Inflammatory macrophage treated with lipopolysaccharide for 4 hours (primary cell): ENCODE data around the gene PLXND1.

ENCODE experiments used
- DNase-seq: peaks from one replicate; pipeline ENCODE4 v3.0.0-alpha.2; 2020

The PLXND1 gene

DNA sequence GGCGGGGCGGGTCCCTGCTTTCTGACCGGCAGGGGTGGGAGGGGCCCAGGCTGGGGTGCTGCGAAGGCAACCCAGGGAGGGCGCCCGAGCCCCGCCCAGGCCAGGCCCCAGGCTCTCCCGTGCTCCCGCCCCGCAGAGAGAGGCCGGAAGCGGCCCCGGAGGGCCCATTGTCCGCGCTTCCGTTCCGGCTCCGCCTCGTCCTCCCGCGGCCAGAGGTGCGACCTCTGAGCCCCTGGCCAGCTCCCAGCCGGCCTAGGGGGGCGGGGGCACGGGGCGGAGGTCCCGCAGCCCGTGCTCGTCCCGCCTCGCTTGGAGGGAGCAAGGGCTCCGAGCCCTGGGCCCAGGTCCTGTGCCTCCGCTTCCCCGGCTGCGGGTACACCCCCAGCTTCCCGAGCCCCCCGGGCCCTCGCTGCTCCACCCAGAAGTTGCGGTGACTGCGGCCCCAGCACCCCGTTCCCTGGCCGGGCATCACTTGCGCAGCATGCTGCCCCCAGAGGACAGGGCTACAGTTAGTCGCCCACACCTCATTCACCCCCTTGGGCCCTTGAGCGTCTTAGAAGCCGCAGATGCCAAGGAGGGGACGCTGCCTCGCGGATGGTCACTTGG is 20.4 kb upstream of the PLXND1 start:
- DNase-seq: peak; percentile 93

DNA sequence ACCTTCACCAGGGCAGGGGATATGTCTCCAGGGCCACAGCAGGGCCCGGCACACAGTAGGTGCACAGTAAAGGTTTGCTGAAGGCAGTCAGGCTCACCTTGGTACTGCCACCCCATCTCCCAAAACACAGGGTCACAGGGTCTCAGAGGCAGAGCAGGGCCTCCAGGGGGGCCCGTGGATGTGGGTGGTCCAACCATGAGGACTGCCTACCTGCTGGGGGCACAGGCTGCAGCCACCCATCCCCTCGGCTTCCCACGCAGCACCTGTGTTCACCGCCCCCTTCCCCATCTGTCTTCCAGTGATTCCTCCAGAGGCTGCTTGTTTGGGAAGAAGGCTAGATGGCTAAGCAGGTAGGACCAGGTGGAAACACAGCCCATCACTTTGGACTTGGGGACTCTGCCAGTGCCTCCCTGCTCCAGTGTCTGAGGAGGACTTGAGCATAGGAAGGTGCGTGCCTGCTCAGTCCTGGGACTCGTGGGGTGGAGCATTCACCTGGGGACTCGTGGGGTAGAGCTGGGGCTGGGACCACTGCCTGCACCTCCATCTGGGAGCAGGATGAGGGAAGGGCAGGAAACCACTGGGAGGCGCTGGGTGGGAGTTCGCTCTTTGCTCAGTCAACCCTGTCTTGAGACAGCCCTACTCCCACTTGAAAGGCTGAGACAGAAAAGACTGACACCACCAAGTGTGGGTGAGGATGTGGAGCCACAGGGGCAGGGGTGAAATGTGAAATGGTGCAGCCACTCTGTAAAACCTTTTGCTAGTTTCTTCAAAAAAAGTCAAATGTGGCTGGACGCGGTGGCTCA is 18.8 kb upstream of the PLXND1 start:
- peak; percentile 70 for DNase-seq

DNA sequence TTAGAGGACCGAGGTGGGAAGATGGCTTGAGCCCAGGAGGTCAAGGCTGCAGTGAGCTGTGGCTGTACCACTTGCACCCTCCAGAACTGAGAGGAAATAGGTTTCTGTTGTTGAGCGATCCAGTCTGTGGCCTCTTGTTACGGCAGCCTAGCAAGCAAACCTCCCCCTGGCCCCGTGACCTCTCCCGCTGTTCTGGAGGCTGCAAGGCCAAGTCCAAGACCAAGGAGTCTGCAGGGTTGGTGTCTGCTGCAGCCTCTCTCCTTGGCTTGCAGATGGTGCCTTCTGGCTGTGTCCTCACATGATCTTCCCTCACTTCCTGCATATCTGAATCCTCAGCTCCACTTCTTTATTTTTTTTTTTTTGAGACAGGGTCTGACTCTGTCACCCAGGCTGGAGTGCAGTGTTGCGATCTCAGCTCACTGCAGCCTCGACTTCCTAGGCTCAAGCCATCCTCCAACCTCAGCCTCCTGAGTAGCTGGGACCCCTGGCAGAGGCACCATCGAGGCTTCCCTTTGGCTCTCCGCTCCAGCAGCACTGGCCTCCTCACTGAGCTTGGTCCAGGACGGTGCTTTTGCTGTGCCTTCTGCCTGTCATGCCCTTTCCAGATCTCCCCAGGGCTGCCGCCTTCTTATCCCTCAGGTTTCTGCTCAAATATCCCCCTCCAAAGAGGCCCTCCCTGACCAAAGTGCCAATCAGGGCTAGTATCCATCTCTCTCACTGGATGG is 18.0 kb upstream of the PLXND1 start:
- peak; percentile 65 for DNase-seq

DNA sequence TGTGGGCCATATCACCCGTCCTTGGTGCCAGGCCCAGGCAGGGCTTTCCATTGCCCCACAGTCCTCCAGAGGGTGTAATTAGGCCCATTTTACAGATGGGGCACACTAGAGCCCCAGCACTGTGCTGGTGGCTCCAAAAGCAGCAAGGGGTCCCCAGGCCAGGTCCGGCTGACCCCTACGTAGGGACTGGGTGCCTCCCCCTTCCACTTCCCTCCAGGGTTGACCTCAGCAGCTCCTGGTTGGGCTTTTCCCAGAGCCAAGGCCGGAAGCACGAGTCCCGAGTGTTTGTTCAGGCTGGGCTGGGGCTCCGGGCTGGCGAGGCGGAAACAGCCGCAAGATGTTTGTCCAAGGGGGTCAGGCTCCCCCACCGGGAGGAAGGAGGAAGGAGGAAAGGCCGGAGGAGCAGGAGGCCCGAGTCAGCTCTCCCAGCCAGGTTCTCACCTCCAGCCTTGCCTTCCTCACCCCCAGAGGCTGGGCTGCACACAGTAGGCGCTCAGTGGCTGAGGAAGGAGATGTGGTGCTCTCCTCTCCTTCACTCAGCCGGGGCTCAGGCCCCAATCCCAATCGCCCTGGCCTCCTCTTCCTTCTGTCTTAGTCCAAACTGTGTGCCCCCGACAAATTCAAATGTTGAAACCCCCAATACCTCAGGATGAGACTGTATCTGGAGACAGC is 17.1 kb upstream of the PLXND1 start:
- no peak for DNase-seq

DNA sequence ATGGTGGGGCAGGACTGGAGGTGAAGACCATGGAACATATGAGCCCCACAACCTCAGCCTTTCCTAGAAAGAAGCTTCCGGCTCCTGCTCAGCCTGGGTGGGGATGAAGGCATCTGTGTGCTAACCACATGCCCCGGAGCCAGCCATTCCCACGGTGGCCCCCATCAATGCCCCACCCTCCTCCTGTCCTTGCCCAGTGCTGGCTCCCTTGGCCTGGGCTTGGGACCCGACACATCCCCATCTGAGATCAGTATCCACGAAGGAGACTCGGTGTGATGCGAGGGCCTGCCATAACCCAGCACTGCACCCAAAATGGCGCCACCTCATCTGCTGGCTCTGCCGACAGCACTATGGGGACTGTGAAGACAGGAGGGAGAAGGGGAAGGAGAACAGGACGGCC is 16.5 kb upstream of the PLXND1 start:
- DNase-seq: no peak

DNA sequence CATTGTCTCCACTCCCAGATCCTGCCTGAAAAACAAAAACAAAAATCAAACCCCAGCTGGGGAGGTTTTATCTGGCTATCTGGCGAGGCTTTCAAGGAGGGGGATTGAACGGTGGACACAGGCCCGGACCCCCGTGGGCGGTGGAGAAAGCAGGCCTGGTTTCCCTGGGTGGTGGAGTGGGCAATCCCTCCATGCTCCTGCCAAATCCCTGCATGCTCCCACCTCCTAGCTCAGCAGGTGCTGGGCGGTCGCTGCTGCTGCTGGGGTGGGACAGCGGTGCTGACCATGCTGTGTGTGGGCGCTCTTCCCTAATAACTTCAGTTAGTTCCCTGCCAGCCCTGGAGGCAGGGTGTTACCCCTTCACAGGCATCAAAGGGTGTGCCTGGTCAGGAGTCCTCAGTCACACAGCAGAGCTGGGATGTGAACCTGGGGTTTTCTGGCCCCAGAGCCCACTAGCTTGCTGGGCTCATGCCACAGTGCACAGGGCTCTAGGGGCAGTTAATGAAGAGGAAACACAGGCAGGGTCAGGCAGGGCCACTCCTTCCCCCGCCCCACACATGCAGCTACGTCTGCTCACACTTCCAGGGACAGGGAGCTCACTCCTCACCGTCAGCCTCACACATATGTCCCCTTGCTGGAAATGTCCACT is 15.9 kb upstream of the PLXND1 start:
- DNase-seq: peak; percentile 36

DNA sequence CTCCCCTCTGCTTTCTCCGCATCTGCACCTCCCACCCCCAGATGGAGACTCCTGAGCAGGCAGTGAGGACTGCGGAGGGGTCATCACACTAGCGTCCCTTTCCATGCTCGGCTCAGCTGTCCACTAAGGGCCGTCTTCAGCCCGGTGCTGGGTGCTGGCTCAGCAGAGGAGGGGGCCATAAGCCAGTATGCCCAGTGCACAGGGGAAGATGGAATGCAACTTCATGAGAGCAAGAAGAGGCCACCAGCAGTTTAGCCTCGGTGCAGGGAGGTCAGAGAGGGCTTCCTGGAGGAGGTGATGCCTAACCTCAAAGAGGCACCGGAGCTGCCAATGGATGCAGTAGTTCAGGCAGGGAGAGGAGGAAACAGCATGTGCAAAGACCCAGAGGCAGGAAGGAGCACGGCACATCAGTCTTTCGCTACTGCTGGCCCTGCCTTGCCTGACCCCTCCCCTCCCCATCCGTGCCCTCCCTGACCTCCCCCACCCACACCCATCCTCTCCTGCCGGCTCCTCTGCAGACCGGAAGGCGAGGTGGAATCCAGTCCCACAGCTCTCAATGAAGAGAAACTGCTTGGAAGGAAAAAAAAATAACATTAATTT is 15.2 kb upstream of the PLXND1 start:
- DNase-seq: no peak

DNA sequence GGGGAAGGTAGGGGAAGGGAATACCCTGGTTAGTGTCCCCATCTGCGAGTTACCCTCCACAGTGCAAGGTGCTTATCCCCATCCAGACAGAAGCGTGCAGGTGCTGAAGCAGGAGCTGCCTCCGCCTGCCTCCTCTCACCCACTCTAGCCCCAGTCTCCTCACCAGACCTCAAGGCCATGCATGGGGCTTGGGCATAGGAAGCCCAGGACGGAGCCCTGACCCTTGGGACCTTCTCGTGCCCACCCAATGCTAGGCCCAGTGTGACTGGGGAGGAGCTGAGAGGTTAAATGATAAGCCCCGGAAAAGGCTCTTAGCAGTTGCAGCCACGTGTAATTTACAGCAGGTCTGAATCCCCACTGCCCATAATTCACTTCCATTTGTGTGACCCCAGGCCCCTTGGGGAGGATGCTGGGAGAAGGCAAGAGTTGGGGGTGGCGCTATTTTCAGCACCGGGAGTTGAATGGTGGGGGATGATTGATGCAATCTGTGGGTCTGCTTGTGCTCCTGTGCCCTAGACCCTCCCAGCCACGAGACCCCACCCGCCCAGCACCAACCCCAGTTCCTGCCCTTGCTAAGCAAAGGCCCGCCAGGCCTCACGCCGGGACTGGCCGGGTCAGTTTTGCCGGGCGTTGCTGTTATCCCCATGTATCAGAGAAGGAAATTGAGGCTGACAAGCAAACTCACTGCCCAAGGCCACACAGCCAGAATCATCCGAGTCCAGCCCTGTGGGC is 14.5 kb upstream of the PLXND1 start:
- DNase-seq: no peak

DNA sequence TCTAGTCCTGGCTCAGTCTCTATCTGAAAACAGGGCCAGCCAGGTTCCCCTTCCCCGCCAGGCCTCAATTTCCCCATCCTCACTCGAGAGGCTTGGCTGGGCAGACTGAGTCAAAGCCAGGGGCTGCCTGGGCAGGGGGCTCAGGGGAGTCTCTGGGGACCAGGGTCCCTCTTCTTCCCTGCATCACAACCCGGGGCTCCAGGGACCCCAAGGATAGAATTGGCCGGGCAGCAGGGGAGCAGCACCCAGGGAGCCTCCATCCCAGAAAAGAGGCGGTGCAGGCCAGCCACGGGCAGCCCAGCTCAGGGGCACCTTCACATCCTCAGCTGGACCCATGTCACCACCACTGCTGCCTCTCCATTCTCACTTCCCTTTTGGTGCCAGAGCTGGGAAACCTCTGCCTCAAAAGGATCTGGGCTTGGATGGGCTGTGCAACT is 13.3 kb upstream of the PLXND1 start:
- DNase-seq: peak; percentile 74

DNA sequence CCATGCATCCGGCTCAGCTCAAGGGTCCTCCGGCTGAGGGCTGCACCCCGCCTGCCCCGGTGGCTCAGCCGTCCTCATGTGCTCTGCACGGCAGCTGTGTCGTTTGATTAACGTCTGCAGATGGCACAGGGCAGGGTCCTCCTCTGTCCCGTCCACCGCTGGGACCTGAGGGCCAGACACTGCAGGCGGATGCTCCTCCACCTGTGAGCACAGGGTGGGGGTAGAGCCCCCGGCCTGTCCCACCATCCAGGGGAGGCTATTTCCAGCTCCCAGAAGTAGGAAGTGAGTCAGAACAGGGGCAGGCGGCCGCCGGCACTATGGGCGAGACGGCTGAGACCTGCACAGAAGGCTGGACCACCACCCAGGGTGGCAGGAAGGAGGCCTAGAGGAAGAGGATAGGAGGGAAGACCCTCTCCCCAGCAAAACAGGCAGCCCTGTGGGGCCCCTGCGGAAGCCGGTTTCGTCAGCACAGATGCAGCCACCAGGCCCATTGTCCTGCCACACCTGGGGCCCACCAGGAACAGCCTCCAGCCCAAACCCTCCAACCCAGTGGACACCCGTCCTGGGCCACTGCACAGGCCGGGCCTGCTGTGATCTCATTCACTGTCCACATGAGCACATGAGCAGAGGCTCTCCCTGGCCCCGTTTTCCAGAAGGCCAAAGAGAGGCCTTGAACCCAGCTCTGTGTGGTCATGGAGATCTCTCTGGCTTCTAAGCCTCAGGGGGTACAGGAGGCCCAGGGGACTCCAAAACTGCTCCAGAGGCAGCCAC is 12.6 kb upstream of the PLXND1 start:
- DNase-seq: no peak

DNA sequence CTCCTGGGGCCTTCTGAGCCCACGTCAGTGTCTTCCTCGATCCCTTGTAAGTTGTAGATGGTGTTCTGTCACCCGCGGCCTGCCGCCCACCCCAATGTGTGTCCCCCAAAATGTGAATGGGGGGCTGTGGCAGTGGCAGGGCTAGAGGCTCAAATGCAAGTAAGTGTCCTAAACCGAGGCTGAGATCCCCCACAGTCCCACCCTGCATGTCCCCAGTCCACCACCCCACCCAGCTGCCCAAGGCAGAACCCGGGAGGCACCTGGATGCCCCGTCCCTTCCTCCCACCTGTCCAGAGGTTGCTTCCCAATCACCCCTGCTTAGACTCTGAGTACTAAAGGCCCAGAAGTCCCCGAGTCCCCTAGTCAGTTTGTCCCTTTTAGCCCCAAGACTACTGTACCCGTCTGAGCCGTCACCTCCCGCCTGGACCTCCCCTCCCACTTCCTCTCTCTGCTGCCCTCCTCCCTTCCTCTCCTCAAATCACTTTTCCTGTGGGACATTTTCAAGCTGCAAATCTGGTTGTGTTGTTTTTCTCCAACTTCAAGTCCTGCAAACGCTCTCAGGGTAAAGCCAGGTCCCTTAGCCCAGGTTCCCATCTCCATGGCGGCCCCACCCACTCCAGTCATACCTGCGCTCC is 11.8 kb upstream of the PLXND1 start:
- DNase-seq: peak; percentile 42

DNA sequence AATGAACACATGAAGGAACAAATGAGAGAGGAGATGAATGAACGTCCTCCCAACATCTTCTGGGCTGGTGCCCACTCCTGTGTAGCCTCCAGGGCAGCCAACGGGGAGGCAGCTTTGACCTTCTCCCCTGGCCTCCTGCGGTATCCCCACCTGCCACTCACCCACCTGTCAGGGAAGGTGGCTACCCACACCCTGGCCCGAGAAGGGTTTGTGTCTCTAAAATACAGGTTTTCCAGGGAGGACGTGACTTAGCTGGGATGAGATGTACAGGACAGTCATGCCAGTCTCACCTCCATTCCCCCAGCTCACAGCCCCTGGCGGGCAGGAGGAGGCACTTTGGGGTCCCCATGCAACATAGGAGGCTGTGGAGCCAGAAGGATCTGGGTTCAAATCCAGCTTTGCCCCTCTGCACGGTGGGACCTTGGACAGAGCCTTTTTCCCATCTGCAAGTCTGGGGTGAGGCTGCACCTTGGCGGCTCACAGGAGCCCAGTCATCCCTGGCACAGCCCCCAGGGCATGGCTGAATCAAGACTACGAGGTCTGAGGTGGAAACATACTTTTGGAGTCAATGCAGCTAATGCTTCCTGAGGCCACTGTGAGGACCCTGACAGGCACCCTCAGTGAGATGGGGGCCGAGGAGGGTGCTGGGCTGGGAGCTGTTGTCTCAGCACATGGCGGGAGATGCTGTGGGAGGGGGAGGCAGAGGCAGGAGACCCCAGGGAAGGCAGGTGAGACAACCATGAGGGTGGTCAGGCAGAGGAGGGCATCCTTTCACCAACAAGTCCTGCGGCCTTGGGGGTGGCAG is 11.1 kb upstream of the PLXND1 start:
- DNase-seq: no peak

DNA sequence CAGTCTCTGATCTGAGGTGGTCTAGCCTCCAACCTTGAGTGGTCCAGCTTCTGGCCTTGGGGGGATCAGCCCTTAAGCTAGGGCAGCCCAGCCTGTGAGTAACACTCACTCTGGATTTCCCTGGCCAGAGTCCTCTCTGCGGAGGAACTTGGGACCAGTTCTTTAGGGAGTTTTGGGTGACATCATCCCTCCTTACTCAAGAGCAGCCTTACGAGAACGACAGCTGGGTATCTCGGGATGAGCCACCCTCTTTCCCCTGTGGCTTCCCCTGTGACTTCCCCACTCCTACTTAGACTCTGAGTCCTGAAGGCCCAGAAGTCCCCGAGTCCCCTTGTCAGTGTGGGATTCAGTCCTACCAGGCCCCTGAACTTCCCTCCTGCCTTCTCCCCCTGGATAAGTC is 10.2 kb upstream of the PLXND1 start:
- peak; percentile 98 for DNase-seq

DNA sequence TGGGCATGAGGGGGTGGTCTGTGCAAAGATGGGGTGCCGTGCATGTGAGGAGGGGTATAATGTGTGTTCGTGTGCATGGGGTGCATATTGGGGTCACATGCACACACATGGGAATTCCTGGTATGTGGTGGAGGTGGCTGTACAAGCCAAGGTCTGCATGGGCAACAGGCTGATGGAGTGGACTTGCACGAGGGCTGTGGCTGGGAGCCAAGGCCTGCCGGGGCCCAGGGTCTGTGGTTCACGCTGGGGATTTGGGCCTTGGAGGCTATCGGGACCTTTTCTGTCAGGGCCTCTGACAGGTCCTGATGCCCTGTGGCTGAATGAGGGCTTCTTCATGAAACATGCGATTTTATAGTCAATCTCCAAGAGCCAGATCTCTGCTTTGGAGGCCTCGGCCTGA is 9.8 kb upstream of the PLXND1 start:
- no peak for DNase-seq

DNA sequence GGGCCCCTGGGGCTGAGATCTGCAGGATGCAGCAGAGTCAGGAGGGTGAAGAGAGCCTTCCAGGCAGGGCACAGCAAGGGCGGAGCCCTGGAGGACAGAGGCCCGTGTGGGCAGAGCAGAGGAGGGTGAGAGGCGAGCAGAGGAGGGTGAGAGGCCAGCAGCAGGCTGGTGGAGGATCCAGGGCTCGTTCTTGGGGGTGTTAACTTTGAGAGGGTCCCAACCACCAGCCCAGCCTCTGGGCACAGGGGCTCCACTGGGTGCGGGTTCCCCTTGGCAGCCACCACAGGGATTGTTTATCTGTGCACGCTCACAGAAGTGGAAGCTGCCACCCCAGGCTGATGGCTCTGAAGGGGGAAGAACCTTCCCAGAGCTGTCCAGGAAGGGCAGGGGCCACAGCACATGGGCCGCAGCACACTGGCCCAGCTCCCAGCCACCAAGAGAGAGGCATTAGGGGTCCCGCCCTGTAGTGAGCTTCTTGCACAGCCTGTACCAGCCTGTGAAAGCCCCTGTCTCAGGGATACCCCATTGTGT is 9.3 kb upstream of the PLXND1 start:
- DNase-seq: no peak

DNA sequence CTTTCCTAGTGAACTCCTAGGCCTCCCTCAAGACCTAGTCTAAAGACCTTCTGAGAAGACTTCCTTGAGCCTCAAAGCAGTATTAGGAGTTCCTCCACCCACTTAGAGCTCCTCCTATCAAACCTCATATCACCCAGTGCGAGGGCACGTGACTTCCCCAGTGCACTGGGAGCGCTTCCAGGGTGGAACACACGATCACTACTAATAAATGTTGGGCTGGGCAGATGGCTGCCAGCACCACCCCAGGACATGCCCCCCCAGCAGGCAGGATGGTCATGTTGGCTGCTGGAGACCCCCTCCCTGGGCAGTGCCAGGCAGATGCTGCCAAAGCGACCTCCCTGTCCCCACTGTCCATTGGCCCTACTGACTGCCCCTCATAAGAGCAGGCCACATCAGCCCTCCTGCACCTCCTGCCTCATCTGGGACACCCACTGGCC is 8.5 kb upstream of the PLXND1 start:
- peak; percentile 80 for DNase-seq

DNA sequence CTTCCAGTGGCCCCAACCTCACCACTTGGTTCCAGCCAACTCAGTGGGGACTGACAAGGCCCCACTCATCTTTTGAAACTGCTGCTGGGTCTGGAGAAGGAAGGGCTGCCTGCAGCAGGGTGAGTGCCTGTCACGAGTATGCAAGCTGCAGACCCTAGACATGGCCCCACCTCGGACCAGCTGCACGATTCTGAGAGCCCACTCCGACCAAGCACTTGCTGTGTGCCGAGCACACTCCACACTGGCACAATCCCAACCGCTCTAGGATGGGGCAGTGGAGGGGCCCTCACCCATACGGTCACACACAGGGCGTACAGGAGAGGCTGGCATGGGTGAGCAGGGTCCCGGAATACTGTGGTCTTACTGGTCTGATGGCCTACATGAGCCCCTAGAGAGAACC is 8.0 kb upstream of the PLXND1 start:
- no peak for DNase-seq

DNA sequence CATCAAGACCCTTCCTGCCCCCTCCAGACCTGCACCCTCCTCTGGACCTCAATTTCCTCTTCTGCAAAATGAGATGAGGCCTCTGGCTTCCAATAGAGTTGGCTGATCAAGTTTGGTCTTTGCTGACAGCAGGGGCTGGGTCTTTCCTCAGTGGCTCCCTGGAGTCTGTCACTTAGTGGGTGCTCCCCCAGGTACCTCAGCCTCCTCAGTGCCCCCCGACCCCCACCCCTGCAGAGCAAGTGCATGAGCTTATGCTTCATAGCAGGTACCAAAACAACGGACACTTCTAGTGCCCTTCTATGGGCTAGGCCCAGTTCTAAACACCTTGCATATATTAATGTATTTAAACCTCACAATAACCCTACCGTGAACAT is 6.9 kb upstream of the PLXND1 start:
- DNase-seq: no peak
